Measurements from ENCODE around the gene OSCAR. TPM values are rescaled to one million over a fixed set of nuclear protein-coding genes. Genes with fewer than 3 reads are reported as not detected.

OSCAR gene
- total and polyA plus RNA-seq, 2 of the 13 experiments (the other 11 are each of a cell fraction or from before 2014, with no cell fraction given): 1.9 TPM; not detected in 1

- TF ChIP-seq EP300 (IDR thresholded peaks at IDR 0.05; ENCODE audit: low read depth in 2 of 2, low read length in 2 of 2): no peak
- no peak for TF ChIP-seq EP300 (CRISPR knock-in tag; IDR thresholded peaks at IDR 0.05; ENCODE audit: borderline replicate concordance)
Measured at GRCh38 chr19:54129617-54129996, 29.0 kb upstream of the OSCAR start (continued).

- Histone ChIP-seq H4K20me1 (ENCODE audit: insufficient read depth, low read length) (no peaks in the 10 kb centered on the region), H3K79me2 (ENCODE audit: insufficient read depth, low read length) (no peaks in the 10 kb centered on the region), H3K9ac (ENCODE audit: insufficient read depth, low read depth, low read length) (no peak overlapping the region), H3K27ac (ENCODE audit: extremely low read length, insufficient read depth, low read length) (no peak overlapping the region), H3K36me3 (replicated peaks in 1 of 2; ENCODE audit: control insufficient read depth in 1 of 2, insufficient read depth in 2 of 2, low read length in 2 of 2) (peaks cover 12 to 46% of the 10 kb centered on the region in 2 experiments; a peak in 4 of 5 replicates), H3K4me3 (replicated peaks in 1 of 3; ENCODE audit: insufficient read depth in 1 of 3, low read depth in 2 of 3, low read length in 3 of 3) (no peak overlapping the region), H3K4me2 (ENCODE audit: low read depth, low read length) (no peak overlapping the region), H3K4me1 (ENCODE audit: insufficient read depth, low read length) (no peaks in the 10 kb centered on the region), H2AFZ (ENCODE audit: low read length) (no peak overlapping the region), H3K9me3 (ENCODE audit: low read length) (peaks cover 5% of the 10 kb centered on the region), H3K27me3 (ENCODE audit: control insufficient read depth in 1 of 2, insufficient read depth in 2 of 2, low read length in 2 of 2) (no peaks in the 10 kb centered on the region)
- ATAC-seq (no peak), FAIRE-seq (no peak), DNase-seq (ENCODE audit: low spot score) (no peak)
- TF ChIP-seq AGO2 (optimal IDR thresholded peaks at IDR 0.05; ENCODE audit: low read depth, low read length) (peak; percentile 9), RBFOX2 (IDR thresholded peaks at IDR 0.05; ENCODE audit: low read depth, low read length) (peak; percentile 32; the same call in 1 of the 2 replicates), BRCA1 (CRISPR knock-in tag; IDR thresholded peaks at IDR 0.05) (no peak), TFDP1 (CRISPR knock-in tag; IDR thresholded peaks at IDR 0.05; ENCODE audit: borderline replicate concordance) (no peak), MED1 (CRISPR knock-in tag; IDR thresholded peaks at IDR 0.05) (no peak), ZNF639 (CRISPR knock-in tag; conservative IDR thresholded peaks at IDR 0.05) (no peak), CHD2 (IDR thresholded peaks at IDR 0.05; ENCODE audit: low read depth, low read length) (no peak), FOXP4 (CRISPR knock-in tag; IDR thresholded peaks at IDR 0.05) (no peak)
- POLR2A ChIA-PET: no interaction called here
- BruUV-seq (replicated peaks): no TSS peak
- intact Hi-C loops (cut with micrococcal nuclease; ENCODE audit: unreplicated experiment) (no loop called here), in situ Hi-C loops (cut with HindIII; ENCODE audit: extremely low pct_ligation_motif_present, low pct_unique_long_range_greater_than_20kb) (no loop called here)
- CTCF ChIA-PET (ENCODE audit: low intra/inter-chr PET ratio, low total read pairs): no interaction called here
- WGBS (ENCODE audit: low lambda C conversion rate): 96% methylated on average over 25 of the region's 41 CpGs
Measured at GRCh38 chr19:54128796-54129616, 28.4 kb upstream of the OSCAR start.
